Liver (tissue), 3 donors: Measurements from ENCODE around the gene PRSS3.

Experiments
- EGR1 ChIP-seq, 2 donors: IDR thresholded peaks; 2 replicates each; pipeline ENCODE4 v1.6.1; 2016 to 2018; ENCODE audit warnings: antibody characterized with exemption in 2 of 2, low read depth in 2 of 2
- GABPA ChIP-seq, 2 donors: IDR thresholded peaks in 1 of 2; conservative IDR thresholded peaks in 1 of 2; 2 replicates each; pipeline ENCODE4 v1.6.1; 2016; ENCODE audit warnings: antibody characterized with exemption in 2 of 2, mild to moderate bottlenecking in 1 of 2, moderate library complexity in 1 of 2
- RAD21 ChIP-seq, 2 donors: IDR thresholded peaks; 2 replicates each; pipeline ENCODE4 v1.6.1; 2016; ENCODE audit warnings: antibody characterized with exemption in 2 of 2, mild to moderate bottlenecking in 2 of 2
- RXRA ChIP-seq, 2 donors: IDR thresholded peaks; 2 replicates each; pipeline ENCODE4 v1.6.1; 2017 to 2018; ENCODE audit warnings: antibody characterized with exemption in 2 of 2, mild to moderate bottlenecking in 1 of 2
- SP1 ChIP-seq: IDR thresholded peaks from 2 replicates; pipeline ENCODE4 v1.6.1; 2018; ENCODE audit warnings: antibody characterized with exemption, mild to moderate bottlenecking
- TAF1 ChIP-seq: conservative IDR thresholded peaks from 2 replicates; pipeline ENCODE4 v1.6.1; 2016; ENCODE audit warnings: antibody characterized with exemption, mild to moderate bottlenecking
- YY1 ChIP-seq: IDR thresholded peaks from 2 replicates; pipeline ENCODE4 v1.6.1; 2016; ENCODE audit warnings: antibody characterized with exemption, mild to moderate bottlenecking
- TF ChIP-seq, protein P1 (sequence below): fragments of 150-350 bp; IDR thresholded peaks from 2 replicates; pipeline ENCODE4 v1.5.1; 2017; ENCODE audit warnings: improper control_type of control experiment, low read depth, low read length; ENCODE audit not compliant: missing input control
- TF ChIP-seq, protein P2 (sequence below): IDR thresholded peaks from 2 replicates; pipeline ENCODE4 v1.6.1; 2016; ENCODE audit warnings: antibody characterized with exemption, mild to moderate bottlenecking
- TF ChIP-seq, protein P3 (sequence below): IDR thresholded peaks from 2 replicates; pipeline ENCODE4 v1.6.1; 2016; ENCODE audit warnings: antibody characterized with exemption
- TF ChIP-seq, protein P4 (sequence below): IDR thresholded peaks from 2 replicates; pipeline ENCODE4 v1.6.1; 2016; ENCODE audit warnings: antibody characterized with exemption
- donor health status: healthy.
- donor health status: healthy.

DNA sequence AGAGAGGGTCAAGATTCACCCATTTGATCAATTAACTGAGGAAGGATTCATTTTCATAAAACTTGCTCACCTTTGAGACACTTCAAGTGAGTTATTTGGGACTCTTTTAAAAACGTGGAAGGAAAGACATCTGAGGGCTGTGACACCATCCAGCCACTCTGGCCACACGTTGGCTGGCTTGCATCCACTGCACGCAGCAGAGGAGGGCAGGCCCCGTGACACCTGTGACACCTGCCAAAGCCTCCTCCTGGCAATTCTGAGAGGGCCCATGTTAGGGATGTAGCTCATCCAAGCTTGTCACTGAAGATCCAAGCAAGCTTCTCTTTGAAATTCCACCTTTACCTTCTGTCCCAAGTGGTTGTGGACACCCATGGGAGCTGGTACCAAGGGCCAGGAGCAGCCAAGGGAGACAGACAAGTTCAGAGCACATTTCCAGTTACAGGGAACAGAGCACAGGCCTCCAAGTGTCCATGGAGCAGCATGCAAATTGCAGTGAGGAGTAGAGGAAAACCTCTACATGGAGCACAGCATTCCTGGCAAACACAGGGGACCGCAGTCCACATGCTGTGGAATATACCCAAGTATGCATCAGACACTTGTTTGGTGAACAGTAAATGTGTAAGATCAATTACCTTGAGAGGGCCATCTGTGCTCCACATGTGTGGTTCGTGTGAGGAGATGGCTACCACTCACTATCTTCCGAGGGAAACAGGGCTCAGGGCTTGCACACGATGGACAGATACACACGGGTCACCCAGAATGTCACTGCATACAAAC lies 4.8 kb downstream of the PRSS3 start:
- no peak for TF ChIP-seq RAD21 (IDR thresholded peaks at IDR 0.05)
- TF ChIP-seq, protein P1, sequence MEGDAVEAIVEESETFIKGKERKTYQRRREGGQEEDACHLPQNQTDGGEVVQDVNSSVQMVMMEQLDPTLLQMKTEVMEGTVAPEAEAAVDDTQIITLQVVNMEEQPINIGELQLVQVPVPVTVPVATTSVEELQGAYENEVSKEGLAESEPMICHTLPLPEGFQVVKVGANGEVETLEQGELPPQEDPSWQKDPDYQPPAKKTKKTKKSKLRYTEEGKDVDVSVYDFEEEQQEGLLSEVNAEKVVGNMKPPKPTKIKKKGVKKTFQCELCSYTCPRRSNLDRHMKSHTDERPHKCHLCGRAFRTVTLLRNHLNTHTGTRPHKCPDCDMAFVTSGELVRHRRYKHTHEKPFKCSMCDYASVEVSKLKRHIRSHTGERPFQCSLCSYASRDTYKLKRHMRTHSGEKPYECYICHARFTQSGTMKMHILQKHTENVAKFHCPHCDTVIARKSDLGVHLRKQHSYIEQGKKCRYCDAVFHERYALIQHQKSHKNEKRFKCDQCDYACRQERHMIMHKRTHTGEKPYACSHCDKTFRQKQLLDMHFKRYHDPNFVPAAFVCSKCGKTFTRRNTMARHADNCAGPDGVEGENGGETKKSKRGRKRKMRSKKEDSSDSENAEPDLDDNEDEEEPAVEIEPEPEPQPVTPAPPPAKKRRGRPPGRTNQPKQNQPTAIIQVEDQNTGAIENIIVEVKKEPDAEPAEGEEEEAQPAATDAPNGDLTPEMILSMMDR, result no peak
- TF ChIP-seq GABPA (IDR thresholded peaks at IDR 0.05 in 1 of 2, conservative IDR thresholded peaks at IDR 0.05 in 1 of 2), result no peak
- TF ChIP-seq, protein P2, sequence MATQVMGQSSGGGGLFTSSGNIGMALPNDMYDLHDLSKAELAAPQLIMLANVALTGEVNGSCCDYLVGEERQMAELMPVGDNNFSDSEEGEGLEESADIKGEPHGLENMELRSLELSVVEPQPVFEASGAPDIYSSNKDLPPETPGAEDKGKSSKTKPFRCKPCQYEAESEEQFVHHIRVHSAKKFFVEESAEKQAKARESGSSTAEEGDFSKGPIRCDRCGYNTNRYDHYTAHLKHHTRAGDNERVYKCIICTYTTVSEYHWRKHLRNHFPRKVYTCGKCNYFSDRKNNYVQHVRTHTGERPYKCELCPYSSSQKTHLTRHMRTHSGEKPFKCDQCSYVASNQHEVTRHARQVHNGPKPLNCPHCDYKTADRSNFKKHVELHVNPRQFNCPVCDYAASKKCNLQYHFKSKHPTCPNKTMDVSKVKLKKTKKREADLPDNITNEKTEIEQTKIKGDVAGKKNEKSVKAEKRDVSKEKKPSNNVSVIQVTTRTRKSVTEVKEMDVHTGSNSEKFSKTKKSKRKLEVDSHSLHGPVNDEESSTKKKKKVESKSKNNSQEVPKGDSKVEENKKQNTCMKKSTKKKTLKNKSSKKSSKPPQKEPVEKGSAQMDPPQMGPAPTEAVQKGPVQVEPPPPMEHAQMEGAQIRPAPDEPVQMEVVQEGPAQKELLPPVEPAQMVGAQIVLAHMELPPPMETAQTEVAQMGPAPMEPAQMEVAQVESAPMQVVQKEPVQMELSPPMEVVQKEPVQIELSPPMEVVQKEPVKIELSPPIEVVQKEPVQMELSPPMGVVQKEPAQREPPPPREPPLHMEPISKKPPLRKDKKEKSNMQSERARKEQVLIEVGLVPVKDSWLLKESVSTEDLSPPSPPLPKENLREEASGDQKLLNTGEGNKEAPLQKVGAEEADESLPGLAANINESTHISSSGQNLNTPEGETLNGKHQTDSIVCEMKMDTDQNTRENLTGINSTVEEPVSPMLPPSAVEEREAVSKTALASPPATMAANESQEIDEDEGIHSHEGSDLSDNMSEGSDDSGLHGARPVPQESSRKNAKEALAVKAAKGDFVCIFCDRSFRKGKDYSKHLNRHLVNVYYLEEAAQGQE, result no peak
- TF ChIP-seq RXRA (IDR thresholded peaks at IDR 0.05), result no peak
- TF ChIP-seq, protein P3, sequence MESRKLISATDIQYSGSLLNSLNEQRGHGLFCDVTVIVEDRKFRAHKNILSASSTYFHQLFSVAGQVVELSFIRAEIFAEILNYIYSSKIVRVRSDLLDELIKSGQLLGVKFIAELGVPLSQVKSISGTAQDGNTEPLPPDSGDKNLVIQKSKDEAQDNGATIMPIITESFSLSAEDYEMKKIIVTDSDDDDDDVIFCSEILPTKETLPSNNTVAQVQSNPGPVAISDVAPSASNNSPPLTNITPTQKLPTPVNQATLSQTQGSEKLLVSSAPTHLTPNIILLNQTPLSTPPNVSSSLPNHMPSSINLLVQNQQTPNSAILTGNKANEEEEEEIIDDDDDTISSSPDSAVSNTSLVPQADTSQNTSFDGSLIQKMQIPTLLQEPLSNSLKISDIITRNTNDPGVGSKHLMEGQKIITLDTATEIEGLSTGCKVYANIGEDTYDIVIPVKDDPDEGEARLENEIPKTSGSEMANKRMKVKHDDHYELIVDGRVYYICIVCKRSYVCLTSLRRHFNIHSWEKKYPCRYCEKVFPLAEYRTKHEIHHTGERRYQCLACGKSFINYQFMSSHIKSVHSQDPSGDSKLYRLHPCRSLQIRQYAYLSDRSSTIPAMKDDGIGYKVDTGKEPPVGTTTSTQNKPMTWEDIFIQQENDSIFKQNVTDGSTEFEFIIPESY, result no peak
- TF ChIP-seq YY1, result no peak
- no peak for TF ChIP-seq TAF1
- no peak for TF ChIP-seq SP1
- TF ChIP-seq, protein P4, sequence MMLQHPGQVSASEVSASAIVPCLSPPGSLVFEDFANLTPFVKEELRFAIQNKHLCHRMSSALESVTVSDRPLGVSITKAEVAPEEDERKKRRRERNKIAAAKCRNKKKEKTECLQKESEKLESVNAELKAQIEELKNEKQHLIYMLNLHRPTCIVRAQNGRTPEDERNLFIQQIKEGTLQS, result no peak
- no peak for TF ChIP-seq EGR1 (IDR thresholded peaks at IDR 0.05; ENCODE audit: low read depth in 2 of 2)
